ENCODE data around the gene IZUMO4. TPM values are rescaled to one million over a fixed set of nuclear protein-coding genes. Genes with fewer than 3 reads are reported as not detected.

The IZUMO4 gene
- total RNA-seq, 4 donors from 2014 or later = 0.25 to 8.8 (median 4.3) TPM

DNA sequence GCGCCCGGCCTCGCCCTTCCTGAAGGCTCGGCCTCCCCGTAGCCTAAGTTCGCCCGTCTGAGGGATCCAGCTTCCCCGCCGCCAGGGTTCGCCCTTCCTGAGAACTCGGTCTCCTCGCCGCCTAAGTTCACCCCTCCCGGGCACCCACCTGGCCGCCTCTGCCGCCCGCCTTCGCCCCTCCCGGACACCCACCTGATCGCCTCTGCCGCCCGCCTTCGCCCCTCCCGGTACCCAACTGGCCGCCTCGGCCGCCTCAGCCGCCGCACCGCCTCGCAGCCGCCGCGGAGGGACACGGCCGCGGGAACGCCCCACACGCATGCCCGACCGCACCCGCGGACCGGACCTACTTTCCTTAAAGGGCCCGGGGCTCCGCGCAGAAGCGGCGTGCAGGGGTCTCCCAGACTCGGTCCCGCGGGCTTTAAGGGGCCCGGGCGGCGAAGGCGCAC lies 658 bp upstream of the IZUMO4 start, which contains the start of gene MOB3A:
Gene MOB3A (minus strand): TSS at position 293 of the 446 bp plus-strand sequence. CDS start 17,766 bp downstream, outside the sequence.
- peak in 1 of 2 donors; percentile 98 for DNase-seq (ENCODE audit: low spot score in 2 of 2)
- intact Hi-C loops (cut with DNase I; ENCODE audit: low total_unique reads) = no loop called here
- peak in 1 of 2 donors; percentile 55 for TF ChIP-seq POLR2A (IDR thresholded peaks at IDR 0.05)
- TF ChIP-seq, protein P1, sequence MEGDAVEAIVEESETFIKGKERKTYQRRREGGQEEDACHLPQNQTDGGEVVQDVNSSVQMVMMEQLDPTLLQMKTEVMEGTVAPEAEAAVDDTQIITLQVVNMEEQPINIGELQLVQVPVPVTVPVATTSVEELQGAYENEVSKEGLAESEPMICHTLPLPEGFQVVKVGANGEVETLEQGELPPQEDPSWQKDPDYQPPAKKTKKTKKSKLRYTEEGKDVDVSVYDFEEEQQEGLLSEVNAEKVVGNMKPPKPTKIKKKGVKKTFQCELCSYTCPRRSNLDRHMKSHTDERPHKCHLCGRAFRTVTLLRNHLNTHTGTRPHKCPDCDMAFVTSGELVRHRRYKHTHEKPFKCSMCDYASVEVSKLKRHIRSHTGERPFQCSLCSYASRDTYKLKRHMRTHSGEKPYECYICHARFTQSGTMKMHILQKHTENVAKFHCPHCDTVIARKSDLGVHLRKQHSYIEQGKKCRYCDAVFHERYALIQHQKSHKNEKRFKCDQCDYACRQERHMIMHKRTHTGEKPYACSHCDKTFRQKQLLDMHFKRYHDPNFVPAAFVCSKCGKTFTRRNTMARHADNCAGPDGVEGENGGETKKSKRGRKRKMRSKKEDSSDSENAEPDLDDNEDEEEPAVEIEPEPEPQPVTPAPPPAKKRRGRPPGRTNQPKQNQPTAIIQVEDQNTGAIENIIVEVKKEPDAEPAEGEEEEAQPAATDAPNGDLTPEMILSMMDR (IDR thresholded peaks at IDR 0.05) = peak in 1 of 3 donors; percentile 48
- peak within 1 kb of the TSS; percentile 59 for H3K4me3 ChIP-seq (ENCODE audit: low read depth, poor library complexity, severe bottlenecking)
- 0 to 1% methylated on average over 33 to 56 of the region's 56 CpGs for WGBS, 2 donors

DNA sequence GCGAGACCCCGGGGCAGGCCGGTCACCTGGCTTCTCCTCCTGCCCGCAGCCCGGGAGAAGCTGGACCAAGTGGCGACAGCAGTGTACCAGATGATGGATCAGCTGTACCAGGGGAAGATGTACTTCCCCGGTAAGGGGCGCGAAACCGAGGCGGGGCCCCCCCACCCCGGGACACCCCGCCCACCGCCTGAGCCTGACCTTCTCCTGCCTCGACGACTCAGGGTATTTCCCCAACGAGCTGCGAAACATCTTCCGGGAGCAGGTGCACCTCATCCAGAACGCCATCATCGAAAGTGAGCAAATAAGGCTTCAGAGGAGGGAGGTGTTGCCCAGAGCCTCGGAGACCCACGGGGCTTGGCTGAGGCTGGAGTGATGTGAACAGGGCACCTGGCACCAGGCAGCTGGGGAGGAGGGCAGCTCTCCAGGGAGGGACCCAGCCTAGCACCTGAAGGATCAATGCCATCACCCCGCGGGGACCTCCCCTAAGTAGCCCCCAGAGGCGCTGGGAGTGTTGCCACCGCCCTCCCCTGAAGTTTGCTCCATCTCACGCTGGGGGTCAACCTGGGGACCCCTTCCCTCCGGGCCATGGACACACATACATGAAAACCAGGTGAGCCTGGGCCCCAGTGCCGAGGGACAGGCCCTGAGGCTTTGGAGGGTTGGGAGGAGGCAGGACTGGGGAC lies 629 bp downstream of the IZUMO4 start:
- intact Hi-C loops (cut with DNase I; ENCODE audit: low total_unique reads) = no loop called here
- TF ChIP-seq POLR2A (IDR thresholded peaks at IDR 0.05) = no peak
- TF ChIP-seq, protein P1 (IDR thresholded peaks at IDR 0.05) = no peak
- H3K4me3 ChIP-seq (ENCODE audit: low read depth, poor library complexity, severe bottlenecking) = no peak overlapping the region
- no peak for DNase-seq (ENCODE audit: low spot score in 2 of 2)
- WGBS, 2 donors = 16 to 25% methylated on average over 13 to 30 of the region's 30 CpGs

DNA sequence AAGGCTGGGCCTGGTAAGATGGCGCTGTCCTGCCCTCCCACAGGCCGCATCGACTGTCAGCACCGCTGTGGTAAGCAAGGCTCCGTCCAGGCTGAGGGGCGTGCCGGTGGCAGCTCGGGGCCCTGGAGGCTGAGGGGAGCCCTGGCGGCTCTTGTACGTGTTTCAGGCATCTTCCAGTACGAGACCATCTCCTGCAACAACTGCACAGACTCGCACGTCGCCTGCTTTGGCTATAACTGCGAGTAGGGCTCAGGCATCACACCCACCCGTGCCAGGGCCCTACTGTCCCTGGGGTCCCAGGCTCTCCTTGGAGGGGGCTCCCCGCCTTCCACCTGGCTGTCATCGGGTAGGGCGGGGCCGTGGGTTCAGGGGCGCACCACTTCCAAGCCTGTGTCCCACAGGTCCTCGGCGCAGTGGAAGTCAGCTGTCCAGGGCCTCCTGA lies 1.2 kb downstream of the IZUMO4 start:
- no peak for DNase-seq (ENCODE audit: low spot score in 2 of 2)
- intact Hi-C loops (cut with DNase I; ENCODE audit: low total_unique reads) = no loop called here
- no peak for TF ChIP-seq POLR2A (IDR thresholded peaks at IDR 0.05)
- TF ChIP-seq, protein P1 (IDR thresholded peaks at IDR 0.05) = no peak
- no peak overlapping the region for H3K4me3 ChIP-seq (ENCODE audit: low read depth, poor library complexity, severe bottlenecking)
- WGBS, 2 donors = 59 to 73% methylated on average over 16 to 21 of the region's 23 CpGs

DNA sequence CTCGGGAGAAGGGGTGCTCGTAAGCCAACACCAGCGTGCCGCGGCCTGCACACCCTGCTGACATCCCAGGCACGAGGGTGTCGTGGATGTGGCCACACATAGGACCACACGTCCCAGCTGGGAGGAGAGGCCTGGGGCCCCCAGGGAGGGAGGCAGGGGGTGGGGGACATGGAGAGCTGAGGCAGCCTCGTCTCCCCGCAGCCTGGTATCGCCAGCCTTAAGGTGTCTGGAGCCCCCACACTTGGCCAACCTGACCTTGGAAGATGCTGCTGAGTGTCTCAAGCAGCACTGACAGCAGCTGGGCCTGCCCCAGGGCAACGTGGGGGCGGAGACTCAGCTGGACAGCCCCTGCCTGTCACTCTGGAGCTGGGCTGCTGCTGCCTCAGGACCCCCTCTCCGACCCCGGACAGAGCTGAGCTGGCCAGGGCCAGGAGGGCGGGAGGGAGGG lies 2.4 kb downstream of the IZUMO4 start:
- intact Hi-C loops (cut with DNase I; ENCODE audit: low total_unique reads) = no loop called here
- no peak for TF ChIP-seq POLR2A (IDR thresholded peaks at IDR 0.05)
- TF ChIP-seq, protein P1 (IDR thresholded peaks at IDR 0.05) = no peak
- DNase-seq (ENCODE audit: low spot score in 2 of 2) = no peak
- no peak overlapping the region for H3K4me3 ChIP-seq (ENCODE audit: low read depth, poor library complexity, severe bottlenecking)
- 73 to 83% methylated on average over 7 to 16 of the region's 16 CpGs for WGBS, 2 donors

DNA sequence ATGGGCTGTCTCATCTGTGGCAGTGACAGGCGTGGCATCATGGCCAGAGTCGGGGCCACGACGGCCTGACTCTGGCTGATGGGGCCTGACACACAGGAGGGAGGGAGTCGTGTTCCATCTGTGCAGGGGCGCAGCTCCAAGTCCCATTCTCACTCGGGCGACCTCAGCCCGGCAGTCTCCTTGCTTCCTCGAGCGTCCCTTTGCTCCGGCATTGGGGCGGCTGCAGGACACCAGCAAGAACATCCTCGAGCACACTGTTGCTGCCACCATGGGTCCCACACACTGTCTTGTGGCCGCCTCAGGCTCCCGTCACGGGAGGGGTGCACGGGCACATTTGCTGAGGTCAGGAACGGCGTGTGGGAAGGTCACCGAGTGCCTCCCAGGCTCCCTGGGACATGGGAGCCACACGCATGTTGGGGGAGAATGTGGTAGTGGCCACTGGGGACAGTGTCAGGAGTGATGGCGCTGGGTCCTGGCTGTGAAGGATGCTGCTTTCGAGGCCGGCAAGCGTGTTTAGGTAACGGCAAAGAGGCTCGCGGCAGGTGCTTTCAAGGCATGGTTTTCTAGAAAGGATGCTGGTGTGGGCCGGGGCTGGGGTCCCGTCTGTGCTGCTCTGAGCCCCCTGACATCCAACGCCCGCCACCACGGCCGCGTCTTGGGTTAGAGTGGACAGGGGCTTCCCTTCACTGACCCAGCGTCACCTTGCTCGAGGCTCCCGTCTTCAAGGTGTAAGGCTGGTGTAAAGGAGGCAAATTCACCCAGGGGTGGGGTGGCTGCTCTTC lies 3.4 kb downstream of the IZUMO4 start:
- no peak overlapping the region for H3K4me3 ChIP-seq (ENCODE audit: low read depth, poor library complexity, severe bottlenecking)
- 89 to 90% methylated on average over 38 of the region's 39 CpGs for WGBS, 2 donors
- TF ChIP-seq, protein P1 (IDR thresholded peaks at IDR 0.05) = no peak
- no peak for TF ChIP-seq POLR2A (IDR thresholded peaks at IDR 0.05)
- intact Hi-C loops (cut with DNase I; ENCODE audit: low total_unique reads) = no loop called here
- no peak for DNase-seq (ENCODE audit: low spot score in 2 of 2)
